ENCODE results near the gene CPA2.

Gene CPA2

GRCh38 chr7:130266961-130267321 is 278 bp downstream of the CPA2 start:
- no peaks in the 10 kb centered on the region for H3K36me3 ChIP-seq (ENCODE audit: control insufficient read depth, insufficient read depth, low read length)
- no peak for TF ChIP-seq CTCF (IDR thresholded peaks at IDR 0.05; ENCODE audit: insufficient read depth, low read length, poor library complexity, severe bottlenecking)
- no peaks in the 10 kb centered on the region for H3K27me3 ChIP-seq (replicated peaks; ENCODE audit: control insufficient read depth, insufficient read depth, low read length)
- no peak for DNase-seq (ENCODE audit: extremely low read depth, insufficient read length)
- no peak overlapping the region for H3K4me3 ChIP-seq (replicated peaks; ENCODE audit: low read depth, low read length)

- no peak for TF ChIP-seq CTCF (IDR thresholded peaks at IDR 0.05; ENCODE audit: insufficient read depth, low read length, poor library complexity, severe bottlenecking)
These were observed 2.0 kb downstream of the CPA2 start for GRCh38 chr7:130268463-130269317.

GRCh38 chr7:130269318-130269694 is 2.6 kb downstream of the CPA2 start:
- TF ChIP-seq CTCF (IDR thresholded peaks at IDR 0.05; ENCODE audit: insufficient read depth, low read length, poor library complexity, severe bottlenecking): no peak
- Histone ChIP-seq H3K27me3 (replicated peaks; ENCODE audit: control insufficient read depth, insufficient read depth, low read length) (no peaks in the 10 kb centered on the region), H3K4me3 (replicated peaks; ENCODE audit: low read depth, low read length) (no peak overlapping the region), H3K36me3 (ENCODE audit: control insufficient read depth, insufficient read depth, low read length) (no peaks in the 10 kb centered on the region)
- no peak for DNase-seq (ENCODE audit: extremely low read depth, insufficient read length)

More at GRCh38 chr7:130268463-130269317, 2.0 kb downstream of the CPA2 start:
- no peaks in the 10 kb centered on the region for H3K27me3 ChIP-seq (replicated peaks; ENCODE audit: control insufficient read depth, insufficient read depth, low read length)
- no peak overlapping the region for H3K4me3 ChIP-seq (replicated peaks; ENCODE audit: low read depth, low read length)
- H3K36me3 ChIP-seq (ENCODE audit: control insufficient read depth, insufficient read depth, low read length): no peaks in the 10 kb centered on the region
- DNase-seq (ENCODE audit: extremely low read depth, insufficient read length): no peak

GRCh38 chr7:130270947-130271800 is 4.5 kb downstream of the CPA2 start:
- Histone ChIP-seq H3K36me3 (ENCODE audit: control insufficient read depth, insufficient read depth, low read length) (no peaks in the 10 kb centered on the region), H3K4me3 (replicated peaks; ENCODE audit: low read depth, low read length) (no peak overlapping the region), H3K27me3 (replicated peaks; ENCODE audit: control insufficient read depth, insufficient read depth, low read length) (no peaks in the 10 kb centered on the region)
- DNase-seq (ENCODE audit: extremely low read depth, insufficient read length): no peak
- no peak for TF ChIP-seq CTCF (IDR thresholded peaks at IDR 0.05; ENCODE audit: insufficient read depth, low read length, poor library complexity, severe bottlenecking)

GRCh38 chr7:130272381-130273080 is 5.9 kb downstream of the CPA2 start:
- TF ChIP-seq CTCF (IDR thresholded peaks at IDR 0.05; ENCODE audit: insufficient read depth, low read length, poor library complexity, severe bottlenecking): no peak
- DNase-seq (ENCODE audit: extremely low read depth, insufficient read length): no peak
- Histone ChIP-seq H3K27me3 (replicated peaks; ENCODE audit: control insufficient read depth, insufficient read depth, low read length) (no peaks in the 10 kb centered on the region), H3K4me3 (replicated peaks; ENCODE audit: low read depth, low read length) (no peak overlapping the region), H3K36me3 (ENCODE audit: control insufficient read depth, insufficient read depth, low read length) (no peaks in the 10 kb centered on the region)
